ENCODE measurements around the gene ZBTB42.

DNA sequence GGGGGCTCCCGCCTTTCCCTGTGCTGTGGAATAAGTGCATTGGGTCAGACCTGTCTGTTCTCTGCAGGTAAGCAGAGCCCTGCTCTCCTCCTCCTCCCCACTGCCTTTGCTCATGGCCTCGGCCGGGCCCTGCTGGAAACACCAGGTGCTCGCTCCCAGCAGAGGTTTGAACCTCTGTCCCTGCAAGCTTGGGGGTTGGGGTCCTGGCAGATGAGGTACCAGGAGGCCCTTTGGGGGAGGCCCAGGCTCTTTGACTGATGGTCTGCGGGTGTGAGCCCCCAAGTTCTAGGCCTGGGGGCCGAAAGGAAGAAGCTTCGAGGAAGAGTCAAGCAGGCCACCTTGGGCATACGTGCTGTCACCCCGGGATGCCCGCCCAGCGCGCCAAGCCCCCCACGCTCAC lies 42.1 kb downstream of the ZBTB42 start:
- TF ChIP-seq, protein P1, sequence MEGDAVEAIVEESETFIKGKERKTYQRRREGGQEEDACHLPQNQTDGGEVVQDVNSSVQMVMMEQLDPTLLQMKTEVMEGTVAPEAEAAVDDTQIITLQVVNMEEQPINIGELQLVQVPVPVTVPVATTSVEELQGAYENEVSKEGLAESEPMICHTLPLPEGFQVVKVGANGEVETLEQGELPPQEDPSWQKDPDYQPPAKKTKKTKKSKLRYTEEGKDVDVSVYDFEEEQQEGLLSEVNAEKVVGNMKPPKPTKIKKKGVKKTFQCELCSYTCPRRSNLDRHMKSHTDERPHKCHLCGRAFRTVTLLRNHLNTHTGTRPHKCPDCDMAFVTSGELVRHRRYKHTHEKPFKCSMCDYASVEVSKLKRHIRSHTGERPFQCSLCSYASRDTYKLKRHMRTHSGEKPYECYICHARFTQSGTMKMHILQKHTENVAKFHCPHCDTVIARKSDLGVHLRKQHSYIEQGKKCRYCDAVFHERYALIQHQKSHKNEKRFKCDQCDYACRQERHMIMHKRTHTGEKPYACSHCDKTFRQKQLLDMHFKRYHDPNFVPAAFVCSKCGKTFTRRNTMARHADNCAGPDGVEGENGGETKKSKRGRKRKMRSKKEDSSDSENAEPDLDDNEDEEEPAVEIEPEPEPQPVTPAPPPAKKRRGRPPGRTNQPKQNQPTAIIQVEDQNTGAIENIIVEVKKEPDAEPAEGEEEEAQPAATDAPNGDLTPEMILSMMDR (conservative IDR thresholded peaks at IDR 0.05; ENCODE audit: low read depth, low read length), result no peak
- TF ChIP-seq EZH2phosphoT487 (IDR thresholded peaks at IDR 0.05; ENCODE audit: borderline replicate concordance, low read length), result no peak
- no peak for TF ChIP-seq EZH2 (IDR thresholded peaks at IDR 0.05; ENCODE audit: low read length, unreplicated experiment)

All from PC-3 (cell line).